DMS79 treated with DMSO at 0.1 percent for 48 hours (cell line): ENCODE measurements around the gene PEX11G.

Experiments
- DNase-seq: peaks from one replicate; lab custom pipeline; 2025; lab: John Stamatoyannopoulos, UW

Gene PEX11G

DNA sequence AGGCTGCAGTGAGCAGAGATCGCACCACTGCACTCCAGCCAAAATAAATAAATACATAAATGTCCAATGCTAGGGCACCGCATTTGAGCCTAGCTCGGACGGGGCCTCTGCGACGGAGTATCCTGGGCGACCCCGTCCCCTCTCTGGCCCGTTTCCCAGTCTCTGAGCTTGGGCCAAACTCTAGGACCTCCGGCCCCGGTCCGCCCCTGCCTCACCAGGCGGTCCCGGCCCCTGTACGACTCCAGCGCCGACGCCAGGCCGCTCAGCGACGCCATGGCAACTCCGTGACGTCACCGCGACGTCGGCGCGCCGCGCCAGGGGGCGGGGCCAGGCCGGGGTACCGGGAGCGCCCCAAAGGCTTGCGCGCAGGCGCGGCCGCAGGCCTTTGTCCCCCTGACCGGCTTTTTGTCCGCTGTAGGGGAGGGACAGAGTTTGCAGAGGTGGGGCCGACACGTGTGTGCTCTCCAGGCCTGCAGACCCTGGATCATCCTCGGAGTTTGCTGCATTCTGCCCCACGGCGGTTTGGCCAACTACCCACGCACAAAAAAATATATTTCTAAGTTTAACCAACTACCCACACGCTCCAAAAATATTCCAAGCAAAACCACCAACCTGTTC, at the start of gene PEX11G:
Gene PEX11G, minus strand, starts transcription at position 300 of the 618 bp plus-strand sequence. Its CDS starts 25 bp downstream, at position 275.
- DNase-seq, result peak; percentile 84

DNA sequence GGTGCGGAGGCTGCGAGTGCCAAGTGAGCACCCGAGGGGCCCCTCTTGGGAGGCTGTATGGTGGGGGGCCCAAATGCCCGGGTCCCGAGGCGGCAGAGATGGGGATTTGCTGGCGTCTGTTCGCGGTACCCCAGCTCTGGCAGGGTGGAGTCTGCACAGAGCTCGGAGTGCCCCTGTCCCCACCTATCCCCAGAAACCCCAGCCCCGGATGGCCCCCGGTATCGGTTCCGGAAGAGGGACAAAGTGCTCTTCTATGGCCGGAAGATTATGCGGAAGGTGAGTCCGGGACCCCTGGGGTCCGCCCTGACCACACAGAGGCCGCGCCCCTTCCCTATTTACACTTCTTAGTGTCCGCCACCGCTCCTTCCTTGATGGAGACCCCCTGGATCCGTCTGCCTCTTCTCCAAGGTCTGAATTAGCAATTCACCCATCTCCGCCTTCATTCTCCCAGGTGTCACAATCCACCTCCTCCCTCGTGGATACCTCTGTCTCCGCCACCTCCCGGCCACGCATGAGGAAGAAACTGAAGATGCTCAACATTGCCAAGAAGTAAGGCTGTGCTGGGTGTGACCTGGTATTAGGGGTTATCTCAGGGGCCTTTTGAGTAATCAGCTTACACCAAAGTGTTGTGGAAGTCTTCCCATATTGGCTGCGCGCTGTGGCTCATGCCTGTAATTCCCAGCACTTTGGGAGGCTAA, 47.3 kb upstream of the PEX11G start:
- no peak for DNase-seq

DNA sequence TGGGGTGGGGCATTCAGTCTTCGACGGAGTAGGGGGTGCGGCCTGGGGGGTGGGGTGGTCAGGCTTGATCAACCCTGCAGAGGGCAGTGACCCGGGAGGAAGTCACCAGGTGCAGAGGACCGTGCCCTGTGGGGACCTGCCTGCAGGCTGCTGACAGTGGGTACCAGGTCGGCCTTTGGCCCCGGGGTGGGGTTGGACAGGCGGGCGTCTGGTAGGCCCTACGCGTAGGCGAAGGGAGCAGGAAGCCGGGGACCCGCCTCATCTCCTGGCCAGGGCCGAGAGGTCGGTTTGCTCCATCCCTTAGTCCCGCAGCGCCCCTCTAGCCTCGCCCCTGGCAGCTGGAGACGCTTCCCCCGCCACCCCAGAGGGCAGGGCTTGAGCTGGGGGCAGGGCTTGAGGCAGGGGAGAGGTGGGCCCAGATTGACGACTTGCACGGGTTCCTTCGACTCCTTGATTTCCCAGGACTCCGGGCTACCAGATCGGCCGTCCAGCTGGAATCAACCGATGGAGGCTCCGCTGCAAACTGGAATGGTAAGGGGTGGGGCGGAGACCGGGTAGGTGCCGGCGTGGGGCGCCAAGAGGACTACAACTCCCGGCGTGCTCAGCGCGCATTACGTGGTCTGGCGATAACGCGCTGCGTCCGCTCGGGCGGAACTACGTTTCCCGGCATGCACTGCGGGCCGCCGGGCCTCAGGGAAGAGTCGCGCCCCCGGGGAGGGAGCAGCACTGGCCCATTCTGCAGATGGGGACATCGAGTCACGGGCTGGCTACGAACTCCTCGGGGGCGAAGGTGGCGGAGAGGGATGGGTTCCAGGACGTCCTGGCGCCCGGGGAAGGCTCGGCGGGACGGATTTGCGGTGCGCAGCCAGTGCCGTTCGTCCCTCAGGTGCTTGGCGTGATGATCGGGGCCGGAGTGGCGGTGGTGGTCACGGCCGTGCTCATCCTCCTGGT, 46.5 kb upstream of the PEX11G start, which contains the start of gene PNPLA6:
Gene PNPLA6, plus strand, starts transcription at position 671 of the 951 bp plus-strand sequence. Its CDS starts 72 bp downstream, at position 743.
- DNase-seq, result peak; percentile 85

DNA sequence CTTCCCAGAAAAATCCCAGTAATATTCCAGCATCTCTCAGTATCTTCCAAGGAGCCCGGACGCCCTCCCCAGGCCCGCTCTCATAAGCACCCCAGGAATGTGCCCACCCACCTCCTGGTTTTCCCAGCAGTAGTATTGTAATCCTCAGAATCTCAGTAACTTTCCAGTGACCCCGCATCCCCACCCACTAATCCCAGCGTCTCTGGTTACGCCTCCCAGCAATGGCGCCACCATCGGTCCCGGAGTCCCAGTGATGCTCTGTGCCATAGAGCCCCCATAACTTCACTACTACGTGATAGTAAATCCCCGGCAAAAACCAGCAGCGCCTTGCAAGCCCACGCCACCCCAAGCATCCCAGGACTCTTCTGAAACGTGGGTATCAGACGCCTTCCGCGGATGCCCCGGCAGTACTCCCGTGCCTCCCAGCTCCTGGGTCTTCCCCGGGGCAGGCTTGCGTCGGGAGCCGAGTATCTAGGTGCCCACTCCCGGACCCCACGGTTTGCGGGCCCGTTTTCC, 45.8 kb upstream of the PEX11G start:
- no peak for DNase-seq

DNA sequence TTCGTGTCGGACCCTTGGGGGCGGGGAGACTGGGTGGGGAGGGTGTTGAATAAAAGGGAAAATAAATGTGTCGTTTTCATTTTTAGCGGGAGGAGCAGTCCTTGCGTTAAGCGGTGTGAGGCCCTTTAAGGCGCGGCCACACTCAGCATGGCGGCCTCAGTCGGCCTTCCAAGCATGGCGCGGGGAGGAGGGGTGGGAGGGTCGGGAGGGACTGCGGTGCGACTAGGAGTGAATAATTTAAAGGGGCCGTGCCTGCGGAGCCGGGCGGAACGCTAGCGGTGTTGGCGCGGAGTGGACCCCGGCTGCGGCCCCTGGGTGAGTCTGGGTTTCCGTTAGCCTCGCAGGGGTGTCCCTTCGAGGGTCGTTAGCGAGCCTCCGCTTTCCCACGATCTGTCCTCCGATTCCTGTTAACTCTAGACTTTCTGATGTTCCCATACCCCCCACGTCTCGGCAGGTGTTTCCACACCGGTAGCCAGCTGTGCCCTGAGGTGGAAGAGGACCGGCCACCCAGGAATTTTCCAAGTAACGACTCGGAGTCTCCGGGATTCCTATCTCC, 45.2 kb upstream of the PEX11G start:
- peak; percentile 63 for DNase-seq

DNA sequence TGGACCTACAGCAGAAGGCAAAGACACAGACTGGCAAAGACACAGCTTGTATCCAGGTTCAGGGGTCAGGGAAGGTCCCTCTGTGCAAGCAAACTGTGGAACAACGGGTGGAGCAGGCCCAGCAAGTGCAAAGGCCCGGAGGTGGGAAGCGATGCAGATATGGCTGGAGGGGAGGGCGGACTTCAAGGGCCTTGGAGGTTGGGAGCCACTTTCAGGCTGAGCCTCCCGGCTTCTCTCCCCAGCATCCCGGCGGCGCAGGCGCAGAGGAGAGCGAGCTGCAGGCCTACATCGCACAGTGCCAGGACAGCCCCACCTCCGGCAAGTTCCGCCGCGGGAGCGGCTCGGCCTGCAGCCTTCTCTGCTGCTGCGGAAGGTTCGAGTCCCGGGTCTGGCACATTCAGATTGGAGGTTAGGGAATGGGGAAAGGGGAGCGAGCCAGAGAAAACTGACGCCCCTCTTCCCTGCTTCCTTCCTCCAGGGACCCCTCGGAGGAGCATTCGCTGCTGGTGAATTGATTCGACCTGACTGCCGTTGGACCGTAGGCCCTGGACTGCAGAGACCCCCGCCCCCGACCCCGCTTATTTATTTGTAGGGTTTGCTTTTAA, 44.5 kb upstream of the PEX11G start:
- DNase-seq, result no peak

DNA sequence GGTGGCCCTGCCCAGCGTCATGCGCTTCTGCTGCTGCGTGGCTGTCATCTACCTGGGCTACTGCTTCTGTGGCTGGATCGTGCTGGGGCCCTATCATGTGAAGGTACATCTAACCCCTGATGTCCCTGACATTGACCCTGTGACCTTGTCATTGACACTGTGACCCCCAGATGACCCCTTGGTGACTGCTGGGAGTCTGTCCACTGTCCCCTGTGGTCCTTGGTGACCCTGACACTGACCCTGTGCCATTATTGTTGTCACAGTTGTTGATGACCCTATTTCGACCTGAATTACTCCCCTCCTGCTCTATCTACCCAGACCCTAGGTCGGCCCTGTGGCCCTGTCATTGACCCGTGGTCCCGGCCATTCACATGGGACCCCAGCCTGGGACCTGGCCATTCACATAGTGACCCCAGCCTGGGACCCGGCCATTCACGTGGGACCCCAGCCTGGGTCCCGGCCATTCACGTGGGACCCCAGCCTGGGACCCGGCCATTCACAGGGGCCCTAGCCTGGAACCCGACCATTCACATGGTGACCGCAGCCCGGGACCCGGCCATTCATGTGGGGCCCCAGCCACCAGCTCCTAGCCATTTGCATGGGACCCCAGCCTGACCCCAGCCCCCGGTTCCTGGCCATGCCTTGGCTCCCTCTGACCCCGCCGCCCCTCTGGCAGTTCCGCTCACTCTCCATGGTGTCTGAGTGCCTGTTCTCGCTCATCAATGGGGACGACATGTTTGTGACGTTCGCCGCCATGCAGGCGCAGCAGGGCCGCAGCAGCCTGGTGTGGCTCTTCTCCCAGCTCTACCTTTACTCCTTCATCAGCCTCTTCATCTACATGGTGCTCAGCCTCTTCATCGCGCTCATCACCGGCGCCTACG, 41.0 kb upstream of the PEX11G start:
- no peak for DNase-seq

DNA sequence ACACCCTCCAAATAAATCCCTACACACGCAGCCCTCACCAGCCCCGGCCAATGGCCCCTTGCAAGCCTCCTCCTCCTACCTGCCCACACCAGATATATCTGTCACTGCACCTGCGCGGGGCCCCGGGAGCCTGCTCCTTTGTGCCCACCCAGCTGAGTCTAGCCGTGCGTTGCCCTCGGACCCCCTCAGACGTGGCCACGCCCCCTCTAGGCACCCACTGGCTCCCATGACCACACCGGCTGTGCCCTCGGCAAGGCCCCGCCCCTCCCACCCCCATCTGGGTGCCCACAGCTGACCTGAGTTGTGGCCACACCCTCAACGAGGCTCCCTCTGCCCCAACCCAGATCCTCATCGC, 40.4 kb upstream of the PEX11G start:
- no peak for DNase-seq

DNA sequence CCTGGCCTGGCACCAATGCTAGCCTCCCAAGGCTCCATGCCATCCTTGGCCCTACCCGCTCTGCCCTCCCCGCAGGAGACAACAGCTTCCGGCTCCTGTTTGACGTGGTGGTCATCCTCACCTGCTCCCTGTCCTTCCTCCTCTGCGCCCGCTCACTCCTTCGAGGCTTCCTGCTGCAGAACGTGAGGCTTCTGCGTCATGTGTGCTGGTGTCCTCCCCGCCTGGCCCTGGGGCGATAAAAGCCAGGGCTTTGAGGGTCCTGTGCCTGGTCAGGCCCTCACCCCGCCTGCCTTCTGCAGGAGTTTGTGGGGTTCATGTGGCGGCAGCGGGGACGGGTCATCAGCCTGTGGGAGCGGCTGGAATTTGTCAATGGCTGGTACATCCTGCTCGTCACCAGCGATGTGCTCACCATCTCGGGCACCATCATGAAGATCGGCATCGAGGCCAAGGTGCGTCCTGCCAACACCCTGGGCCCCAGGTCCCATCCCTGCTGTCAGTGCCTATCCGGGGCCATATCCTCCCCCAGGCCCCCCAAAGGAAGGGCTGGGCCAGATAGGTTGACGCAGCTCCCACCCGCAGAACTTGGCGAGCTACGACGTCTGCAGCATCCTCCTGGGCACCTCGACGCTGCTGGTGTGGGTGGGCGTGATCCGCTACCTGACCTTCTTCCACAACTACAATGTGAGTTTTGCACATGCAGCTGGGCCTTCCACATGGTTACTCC, 39.8 kb upstream of the PEX11G start:
- DNase-seq, result no peak

DNA sequence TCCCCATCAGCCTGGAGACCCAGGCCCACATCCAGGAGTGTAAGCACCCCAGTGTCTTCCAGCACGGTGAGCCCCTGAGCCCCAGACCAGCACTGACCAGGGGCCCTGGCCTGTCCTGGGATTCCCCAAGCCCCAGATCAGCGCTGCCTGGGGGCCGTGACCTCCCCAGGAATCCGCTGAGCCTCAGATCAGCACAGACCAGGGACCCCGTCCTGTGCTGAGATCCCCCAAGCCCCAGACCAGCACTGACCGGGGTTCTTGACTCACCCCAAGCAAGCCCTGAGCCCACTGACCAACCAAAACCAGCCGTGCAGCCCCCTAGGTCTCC, 39.3 kb upstream of the PEX11G start:
- no peak for DNase-seq

DNA sequence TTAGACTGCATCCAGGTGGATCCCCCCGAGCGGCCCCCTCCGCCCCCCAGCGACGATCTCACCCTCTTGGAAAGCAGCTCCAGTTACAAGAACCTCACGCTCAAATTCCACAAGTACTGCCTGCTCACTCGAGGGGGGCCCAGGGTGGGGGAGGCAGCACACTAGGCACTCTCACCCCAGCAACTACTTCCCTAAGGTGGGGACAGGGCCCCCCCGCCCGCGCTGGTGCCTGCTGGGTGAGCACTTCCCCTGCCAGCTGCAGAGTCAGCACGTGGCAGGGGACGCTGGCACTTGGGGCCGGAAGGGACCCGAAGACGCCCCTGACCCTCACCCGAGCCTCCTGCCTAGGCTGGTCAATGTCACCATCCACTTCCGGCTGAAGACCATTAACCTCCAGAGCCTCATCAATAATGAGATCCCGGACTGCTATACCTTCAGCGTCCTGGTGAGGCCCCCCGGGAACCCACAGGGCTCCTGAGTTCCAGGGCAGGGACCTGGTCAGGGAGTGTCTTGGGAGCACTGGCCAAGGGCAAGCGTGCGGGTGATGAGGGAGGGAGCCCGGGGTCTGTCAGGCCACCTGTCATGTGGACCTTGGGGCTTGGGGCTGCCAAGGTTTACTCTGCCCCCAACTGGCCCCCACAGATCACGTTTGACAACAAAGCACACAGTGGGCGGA, 38.8 kb upstream of the PEX11G start:
- DNase-seq, result no peak

DNA sequence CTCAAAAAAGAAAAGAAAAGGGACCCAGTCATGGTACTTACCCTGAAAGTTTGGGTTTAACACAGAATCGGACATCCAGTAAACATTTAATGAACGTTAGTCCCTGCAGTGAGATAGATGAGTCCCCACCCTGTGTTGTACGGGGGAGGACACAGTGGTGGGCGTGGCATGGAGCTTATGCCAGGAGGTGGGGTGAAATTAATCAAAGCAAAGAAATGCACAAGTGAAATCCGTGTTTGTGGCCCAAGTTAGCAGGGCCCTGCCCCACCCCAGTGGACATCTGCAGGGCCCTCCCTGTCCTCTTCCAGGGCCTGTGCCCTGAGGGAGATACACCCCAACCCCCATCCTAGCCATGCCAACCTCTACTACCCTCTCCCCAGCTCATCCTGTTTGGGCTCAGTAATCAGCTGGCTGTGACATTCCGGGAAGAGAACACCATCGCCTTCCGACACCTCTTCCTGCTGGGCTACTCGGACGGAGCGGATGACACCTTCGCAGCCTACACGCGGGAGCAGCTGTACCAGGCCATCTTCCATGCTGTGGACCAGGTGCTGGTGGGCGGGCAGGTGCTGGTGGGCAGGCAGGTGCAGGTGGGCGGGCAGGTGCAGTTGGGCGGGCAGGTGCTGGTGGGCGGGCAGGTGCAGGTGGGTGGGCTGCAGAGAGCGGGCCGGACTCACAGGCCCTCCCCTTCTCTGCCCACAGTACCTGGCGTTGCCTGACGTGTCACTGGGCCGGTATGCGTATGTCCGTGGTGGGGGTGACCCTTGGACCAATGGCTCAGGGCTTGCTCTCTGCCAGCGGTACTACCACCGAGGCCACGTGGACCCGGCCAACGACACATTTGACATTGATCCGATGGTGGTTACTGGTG, 37.5 kb upstream of the PEX11G start:
- no peak for DNase-seq

DNA sequence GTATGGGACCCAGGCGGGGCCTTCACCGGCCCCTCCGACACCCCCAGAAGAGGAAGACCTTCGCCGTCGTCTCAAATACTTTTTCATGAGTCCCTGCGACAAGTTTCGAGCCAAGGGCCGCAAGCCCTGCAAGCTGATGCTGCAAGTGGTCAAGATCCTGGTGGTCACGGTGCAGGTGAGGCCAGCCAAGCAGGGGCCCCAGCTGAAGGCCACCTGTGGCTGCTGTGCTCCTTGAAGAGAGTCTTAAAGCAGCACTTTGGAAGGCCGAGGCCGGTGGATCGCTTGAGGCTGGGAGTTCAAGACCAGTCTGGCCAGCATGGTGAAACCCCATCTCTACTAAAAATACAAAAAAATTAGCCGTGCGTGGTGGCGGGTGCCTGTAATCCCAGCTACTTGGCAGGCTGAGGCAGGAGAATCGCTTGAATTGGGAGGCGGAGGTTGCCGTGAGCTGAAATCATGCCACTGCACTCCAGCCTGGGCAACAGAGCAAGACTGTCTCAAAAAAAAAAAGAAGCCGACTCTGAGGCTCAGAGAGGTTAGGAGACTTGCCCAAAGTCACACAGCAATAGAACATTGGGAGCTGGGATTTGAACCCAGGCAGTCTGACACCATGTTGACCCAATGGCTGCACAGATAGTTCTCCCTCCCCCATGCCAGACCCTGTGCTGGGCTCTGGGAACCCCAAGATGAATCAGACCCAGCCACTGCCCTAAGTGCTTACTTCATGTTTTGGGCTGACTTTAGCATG, 36.3 kb upstream of the PEX11G start:
- DNase-seq, result no peak

DNA sequence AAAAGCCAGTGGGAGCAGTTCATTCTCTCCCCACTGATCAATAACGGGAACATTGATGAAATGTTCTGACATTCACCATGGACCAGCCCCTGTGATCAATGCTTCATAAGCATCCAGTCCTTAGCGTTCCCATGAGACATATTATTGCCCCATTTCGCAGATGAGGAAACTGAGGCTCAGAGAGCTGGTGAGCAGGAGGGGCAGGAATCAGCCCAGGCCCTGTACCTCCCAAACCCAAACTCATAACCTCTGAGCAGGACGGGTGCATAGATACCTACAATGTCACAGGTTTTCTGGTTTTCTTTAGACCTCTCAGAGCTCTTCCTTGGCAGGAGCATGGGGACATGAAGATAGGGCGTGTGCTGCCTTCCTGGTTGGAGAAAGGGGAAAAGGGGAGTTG, 35.7 kb upstream of the PEX11G start:
- DNase-seq, result no peak

DNA sequence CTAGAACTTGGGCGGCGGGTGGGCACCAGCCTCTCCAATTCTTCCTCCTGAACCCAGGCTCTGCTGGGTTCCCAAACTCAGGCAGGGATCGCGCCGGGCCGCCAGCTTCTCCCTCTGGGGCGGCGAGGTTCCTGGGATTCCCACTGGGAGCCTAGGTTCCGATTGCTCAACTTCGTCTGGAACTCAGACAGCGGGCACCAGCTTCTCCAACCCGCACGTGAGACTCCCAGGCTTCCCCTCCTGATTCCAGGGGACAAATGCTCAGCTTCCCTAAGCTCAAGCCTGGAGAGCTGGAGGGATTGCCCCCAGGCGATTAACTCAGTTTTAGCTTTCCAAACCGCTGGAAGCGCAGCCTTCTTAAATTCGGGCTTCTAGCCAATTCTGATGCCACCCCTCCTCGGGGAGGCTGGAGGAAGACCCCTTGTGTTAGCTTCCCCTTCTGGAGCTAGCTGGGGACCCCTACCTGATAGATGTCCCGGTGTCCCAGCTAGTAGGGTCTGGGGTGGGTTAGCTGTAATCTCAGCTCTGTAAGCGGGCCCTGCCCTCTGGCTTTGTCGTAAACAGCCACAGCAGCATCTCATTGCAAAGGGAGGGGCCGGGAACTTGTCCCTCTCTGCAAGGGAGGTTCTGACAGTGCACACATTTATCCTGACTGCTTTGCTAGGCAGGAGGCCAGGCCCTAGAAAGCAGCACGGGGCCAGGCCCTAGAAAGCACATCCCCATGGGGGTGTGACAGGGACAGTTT, 34.3 kb upstream of the PEX11G start:
- no peak for DNase-seq

DNA sequence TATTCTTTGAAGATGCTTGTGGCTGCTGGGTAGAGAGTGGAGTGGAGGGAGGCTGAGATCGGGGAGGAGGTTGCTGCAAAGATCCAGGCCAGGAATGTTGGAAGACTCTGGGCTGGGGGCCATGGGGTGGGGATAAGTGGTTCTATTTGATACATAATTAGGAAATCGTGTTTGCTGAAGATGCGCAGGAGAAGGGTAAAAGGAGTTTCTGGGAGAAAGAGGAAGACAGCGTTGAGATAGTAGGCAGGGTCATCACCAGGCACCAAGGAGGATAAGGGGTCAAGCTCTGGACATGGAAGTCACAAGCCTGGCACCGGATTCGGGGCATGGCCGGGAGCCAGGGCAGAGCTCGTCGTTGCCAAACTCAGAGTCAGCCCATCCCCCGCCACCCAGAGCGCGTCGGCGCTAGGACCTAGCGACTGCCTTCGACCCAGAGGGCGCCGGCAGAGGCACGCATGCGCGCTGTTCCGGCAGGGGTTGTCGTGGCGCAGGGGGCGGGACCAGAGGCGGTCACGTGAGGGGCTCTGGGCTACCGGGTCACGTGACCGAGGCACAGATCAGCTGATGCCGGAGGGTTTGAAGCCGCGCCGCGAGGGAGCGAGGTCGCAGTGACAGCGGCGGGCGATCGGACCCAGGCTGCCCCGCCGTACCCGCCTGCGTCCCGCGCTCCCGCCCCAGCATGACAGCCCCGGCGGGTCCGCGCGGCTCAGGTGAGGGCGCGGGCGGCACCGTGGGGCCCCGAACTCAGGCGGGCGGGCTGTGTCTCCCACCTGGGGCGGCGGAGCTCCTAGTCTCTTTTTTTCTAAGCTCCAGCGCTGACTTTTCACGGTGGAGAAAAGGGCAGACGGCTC, 33.5 kb upstream of the PEX11G start, which contains the start of gene MCOLN1:
Gene MCOLN1, plus strand, starts transcription at position 553 of the 851 bp plus-strand sequence. Its CDS starts 127 bp downstream, at position 680.
- peak; percentile 93 for DNase-seq
